Esophagus squamous epithelium (tissue), 5 donors: ENCODE results near the gene KCNAB1. TPM values are rescaled to one million over a fixed set of nuclear protein-coding genes. Genes with fewer than 3 reads are reported as not detected.
A peak's percentile ranks its signal among the peaks of the same experiment; 100 is the strongest.

Source experiments
- DNase-seq: peaks from one replicate; lab custom pipeline; 2025; lab: John Stamatoyannopoulos, UW
- H3K27ac ChIP-seq, 4 donors: fragments of 200-600 bp; sonication (generic); one replicate each; pipeline ENCODE4 v1.5.1; 2016 to 2019; ENCODE audit warnings: mild to moderate bottlenecking in 1 of 4
- H3K27me3 ChIP-seq, 4 donors: fragments of 200-600 bp; sonication (generic); 1 replicate in 3 of 4; 2 replicates in 1 of 4; pipeline versions ENCODE4 v1.5.1 to v1.6.0; 2017 to 2021; ENCODE audit warnings: antibody characterized with exemption in 1 of 4
- H3K36me3 ChIP-seq, 3 donors: fragments of 200-600 bp; sonication (generic); one replicate each; pipeline ENCODE4 v1.5.1; 2016 to 2019
- H3K4me1 ChIP-seq, 3 donors: fragments of 200-600 bp; sonication (generic); one replicate each; pipeline ENCODE4 v1.5.1; 2017 to 2019
- H3K4me3 ChIP-seq, 4 donors: fragments of 200-600 bp; sonication (generic); 1 replicate in 3 of 4; 2 replicates in 1 of 4; pipeline ENCODE4 v1.5.1; 2016 to 2019; ENCODE audit warnings: mild to moderate bottlenecking in 2 of 4, moderate library complexity in 1 of 4
- H3K9me3 ChIP-seq, 3 donors: fragments of 200-600 bp; sonication (generic); one replicate each; pipeline ENCODE4 v1.5.1; 2016 to 2019
- POLR2A ChIP-seq, 4 donors: fragments of 450-650 bp; IDR thresholded peaks; one replicate each; pipeline ENCODE4 v1.6.1; 2017; ENCODE audit warnings: antibody characterized with exemption in 4 of 4, mild to moderate bottlenecking in 4 of 4, moderate library complexity in 3 of 4
- WGBS, 2 donors: methylation state at CpG; one replicate each; pipeline ENCODE4 v1.1.5; 2018; 5-methylcytosine and 5-hydroxymethylcytosine counted together
- intact Hi-C: fragments of 100-400 bp; cut with DNase I; formaldehyde crosslinking; loops from one replicate; pipeline ENCODE4 v1.15.0; 2022
- total RNA-seq, 4 donors: library from RNA; depleted of rRNA; stranded (reverse); fragments of >200 nt; gene quantifications; one replicate each; pipeline ENCODE4 v1.1.0, GENCODE V29; 2016
- TF ChIP-seq, protein P1 (sequence below), 6 experiments: fragments of 450-650 bp in 4 of 6; fragments of 200-600 bp in 2 of 6; sonication (generic) in 2 of 6; IDR thresholded peaks; one replicate each; pipeline ENCODE4 v1.5.1; 2016 to 2019; ENCODE audit warnings: antibody characterized with exemption in 6 of 6, mild to moderate bottlenecking in 4 of 6, moderate library complexity in 4 of 6
- donor health status: DM: yes; HTN: yes; CAD: no.

KCNAB1 gene
- total RNA-seq, 4 donors from 2014 or later = 0.40 to 6.6 (median 1.3) TPM

DNA sequence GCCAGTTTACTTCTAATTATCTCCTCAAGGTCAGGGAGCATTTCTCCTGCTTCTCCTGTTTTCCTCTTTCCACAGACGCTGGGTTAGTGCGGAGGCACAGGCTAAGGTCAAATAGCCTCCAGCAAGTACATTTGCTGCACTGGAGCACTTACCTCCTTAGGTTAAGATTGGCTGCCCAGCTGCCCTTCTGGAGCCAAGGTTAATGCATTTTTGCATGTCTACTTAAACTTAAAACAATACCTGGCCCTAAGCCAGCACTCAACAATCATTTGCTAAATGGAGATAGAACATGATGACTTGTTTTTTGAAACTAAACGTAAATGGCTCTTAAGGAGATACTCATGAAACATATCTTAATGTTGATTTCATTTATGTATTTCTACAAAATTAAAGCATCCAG is 351.1 kb downstream of the KCNAB1 start:
- no peaks in the 10 kb centered on the region for H3K9me3 ChIP-seq
- TF ChIP-seq, protein P1, sequence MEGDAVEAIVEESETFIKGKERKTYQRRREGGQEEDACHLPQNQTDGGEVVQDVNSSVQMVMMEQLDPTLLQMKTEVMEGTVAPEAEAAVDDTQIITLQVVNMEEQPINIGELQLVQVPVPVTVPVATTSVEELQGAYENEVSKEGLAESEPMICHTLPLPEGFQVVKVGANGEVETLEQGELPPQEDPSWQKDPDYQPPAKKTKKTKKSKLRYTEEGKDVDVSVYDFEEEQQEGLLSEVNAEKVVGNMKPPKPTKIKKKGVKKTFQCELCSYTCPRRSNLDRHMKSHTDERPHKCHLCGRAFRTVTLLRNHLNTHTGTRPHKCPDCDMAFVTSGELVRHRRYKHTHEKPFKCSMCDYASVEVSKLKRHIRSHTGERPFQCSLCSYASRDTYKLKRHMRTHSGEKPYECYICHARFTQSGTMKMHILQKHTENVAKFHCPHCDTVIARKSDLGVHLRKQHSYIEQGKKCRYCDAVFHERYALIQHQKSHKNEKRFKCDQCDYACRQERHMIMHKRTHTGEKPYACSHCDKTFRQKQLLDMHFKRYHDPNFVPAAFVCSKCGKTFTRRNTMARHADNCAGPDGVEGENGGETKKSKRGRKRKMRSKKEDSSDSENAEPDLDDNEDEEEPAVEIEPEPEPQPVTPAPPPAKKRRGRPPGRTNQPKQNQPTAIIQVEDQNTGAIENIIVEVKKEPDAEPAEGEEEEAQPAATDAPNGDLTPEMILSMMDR (IDR thresholded peaks at IDR 0.05) = no peak
- no peak for TF ChIP-seq POLR2A (IDR thresholded peaks at IDR 0.05)
- no peaks in the 10 kb centered on the region for H3K27me3 ChIP-seq
- H3K4me3 ChIP-seq = no peak overlapping the region
- WGBS, 2 donors = 56 to 86% methylated on average over 3 of the region's 3 CpGs
- intact Hi-C loops = no loop called here
- H3K4me1 ChIP-seq = no peaks in the 10 kb centered on the region
- DNase-seq = no peak
- no peaks in the 10 kb centered on the region for H3K36me3 ChIP-seq
- H3K27ac ChIP-seq = no peak overlapping the region

DNA sequence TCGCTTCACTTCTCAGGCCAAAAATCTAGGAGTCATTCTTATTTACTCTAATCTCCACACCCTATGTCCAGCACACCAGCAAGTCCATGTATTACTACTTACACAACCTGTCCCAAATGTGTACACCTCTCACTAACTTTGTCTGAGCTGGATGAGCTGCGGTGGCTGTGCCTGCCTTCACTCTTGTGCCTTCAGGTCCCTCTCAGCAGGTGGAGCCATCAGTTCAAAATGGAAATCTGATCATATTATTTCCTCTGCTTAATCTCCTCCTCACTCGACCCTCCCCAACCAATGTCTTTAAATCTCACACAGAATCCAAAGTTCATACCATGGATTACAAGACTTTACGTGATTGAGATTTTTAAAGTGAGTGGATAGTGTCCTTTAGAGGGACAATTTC is 351.8 kb downstream of the KCNAB1 start:
- Histone ChIP-seq H3K4me1 (no peaks in the 10 kb centered on the region), H3K27ac (no peak overlapping the region), H3K36me3 (no peaks in the 10 kb centered on the region), H3K4me3 (no peak overlapping the region), H3K9me3 (no peaks in the 10 kb centered on the region), H3K27me3 (no peaks in the 10 kb centered on the region)
- TF ChIP-seq, protein P1 (IDR thresholded peaks at IDR 0.05) = no peak
- TF ChIP-seq POLR2A (IDR thresholded peaks at IDR 0.05) = no peak
- intact Hi-C loops = no loop called here
- no peak for DNase-seq
- 67 to 80% methylated on average over 4 of the region's 4 CpGs for WGBS, 2 donors

DNA sequence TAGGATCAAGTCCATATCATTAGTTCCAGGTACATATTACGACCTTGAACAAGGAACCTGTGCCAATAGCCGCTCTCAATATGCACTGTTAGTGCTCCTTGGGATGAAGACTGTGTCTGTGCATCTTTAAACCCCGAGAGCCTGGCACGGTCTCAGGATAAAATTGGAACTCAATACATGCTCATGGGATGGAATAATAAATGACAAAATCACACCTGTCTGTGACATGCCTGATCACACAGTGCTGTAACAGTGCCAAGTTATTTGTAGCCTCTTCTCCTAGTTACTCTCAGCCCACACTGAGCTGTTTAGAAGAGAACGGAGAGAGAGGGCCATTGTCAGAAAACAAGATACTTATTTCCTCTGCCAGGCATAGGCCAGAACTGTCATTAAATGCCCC is 352.3 kb downstream of the KCNAB1 start:
- TF ChIP-seq, protein P1 (IDR thresholded peaks at IDR 0.05) = no peak
- no peak for TF ChIP-seq POLR2A (IDR thresholded peaks at IDR 0.05)
- H3K27me3 ChIP-seq = no peaks in the 10 kb centered on the region
- H3K4me1 ChIP-seq = no peaks in the 10 kb centered on the region
- DNase-seq = no peak
- no peaks in the 10 kb centered on the region for H3K36me3 ChIP-seq
- no peak overlapping the region for H3K27ac ChIP-seq
- H3K4me3 ChIP-seq = no peak overlapping the region
- H3K9me3 ChIP-seq = no peaks in the 10 kb centered on the region
- WGBS, 2 donors = 66 to 76% methylated on average over 5 of the region's 5 CpGs
- intact Hi-C loops = no loop called here

DNA sequence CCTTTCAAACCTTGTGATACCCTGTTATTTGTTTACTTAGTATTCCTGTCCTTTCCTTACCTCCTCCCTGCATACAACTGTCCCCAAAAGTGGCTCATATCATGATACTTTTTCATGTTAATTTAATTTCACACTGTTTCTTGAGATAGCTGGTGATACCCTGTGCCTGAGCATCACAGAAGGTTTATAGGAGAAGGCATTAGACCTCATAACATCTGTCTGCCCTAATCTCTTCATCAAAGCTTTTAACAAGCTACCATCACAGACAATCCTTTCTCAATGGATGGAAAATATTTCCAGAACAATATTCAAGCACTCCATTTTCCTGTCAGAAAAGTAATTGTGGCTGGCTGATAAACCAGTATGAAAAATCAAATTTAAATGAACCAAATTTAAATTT is 353.0 kb downstream of the KCNAB1 start:
- Histone ChIP-seq H3K9me3 (no peaks in the 10 kb centered on the region), H3K36me3 (no peaks in the 10 kb centered on the region), H3K27ac (no peak overlapping the region), H3K4me3 (no peak overlapping the region), H3K27me3 (no peaks in the 10 kb centered on the region), H3K4me1 (no peaks in the 10 kb centered on the region)
- TF ChIP-seq POLR2A (IDR thresholded peaks at IDR 0.05) = no peak
- TF ChIP-seq, protein P1 (IDR thresholded peaks at IDR 0.05) = no peak
- intact Hi-C loops = no loop called here
- no peak for DNase-seq

DNA sequence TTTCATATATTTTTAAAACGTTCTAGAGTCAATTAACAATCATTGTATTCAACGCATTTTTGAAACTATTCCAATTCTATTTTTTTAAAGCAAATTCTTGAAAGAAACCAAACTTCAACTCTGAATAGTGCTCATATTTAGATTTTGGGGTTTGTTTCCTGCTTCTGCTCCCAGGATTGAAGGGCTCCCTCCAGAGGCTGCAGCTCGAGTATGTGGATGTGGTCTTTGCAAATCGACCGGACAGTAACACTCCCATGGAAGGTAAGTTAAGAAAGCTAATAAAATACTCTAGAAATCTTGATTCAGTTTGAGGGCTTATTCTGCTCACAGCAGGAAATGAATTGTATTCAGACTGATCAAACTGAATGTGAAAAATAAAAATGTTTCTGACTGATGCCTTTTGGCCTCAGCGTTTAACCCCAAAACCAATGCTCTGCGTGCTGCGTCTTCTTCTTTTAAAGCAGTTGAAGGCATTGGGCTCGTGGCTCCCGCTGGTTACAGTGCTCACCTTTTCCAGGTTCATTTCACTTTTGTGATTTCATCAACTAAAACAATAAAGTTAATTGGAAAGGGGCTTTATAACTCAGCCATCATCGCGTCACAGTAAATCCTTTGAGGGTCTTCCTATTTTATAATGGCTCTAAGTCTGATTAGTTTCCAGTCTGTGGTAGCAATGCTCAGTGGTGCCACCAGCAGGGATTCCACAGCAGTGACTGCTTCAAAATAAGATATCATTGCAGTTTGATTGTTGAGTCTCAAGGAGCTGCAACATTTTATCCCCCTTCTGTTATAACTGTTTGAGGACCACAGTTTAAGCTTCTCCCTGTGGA is 354.4 kb downstream of the KCNAB1 start:
- H3K36me3 ChIP-seq = no peaks in the 10 kb centered on the region
- H3K4me1 ChIP-seq = no peaks in the 10 kb centered on the region
- no peak for TF ChIP-seq POLR2A (IDR thresholded peaks at IDR 0.05)
- TF ChIP-seq, protein P1 (IDR thresholded peaks at IDR 0.05) = peak in 3 of 6 experiments; percentile 9 to 23 (median 12)
- H3K27ac ChIP-seq = no peak overlapping the region
- H3K9me3 ChIP-seq = no peaks in the 10 kb centered on the region
- H3K4me3 ChIP-seq = no peak overlapping the region
- no peaks in the 10 kb centered on the region for H3K27me3 ChIP-seq
- DNase-seq = no peak
- 60 to 65% methylated on average over 12 of the region's 12 CpGs for WGBS, 2 donors
- intact Hi-C loops = no loop called here
